Liver (tissue), 9 donors: ENCODE results near the gene LIPC. TPM values are rescaled to one million over a fixed set of nuclear protein-coding genes. Genes with fewer than 3 reads are reported as not detected.

ENCODE experiments used
- DNase-seq: peaks from one replicate; pipeline ENCODE4 v3.0.0-alpha.2; 2017; ENCODE audit warnings: low spot score
- H3K27ac ChIP-seq, 2 donors: one replicate each; pipeline ENCODE4 v1.7.0; 2013; ENCODE audit warnings: inconsistent platforms in 2 of 2, low read length in 2 of 2, control low read depth in 1 of 2, low read depth in 1 of 2, mild to moderate bottlenecking in 1 of 2
- H3K27me3 ChIP-seq, 4 donors: one replicate each; pipeline versions ENCODE4 v1.6.1 to v1.7.0; 2013; ENCODE audit warnings: low read length in 3 of 4, inconsistent platforms in 1 of 4, mild to moderate bottlenecking in 1 of 4, moderate library complexity in 1 of 4; ENCODE audit not compliant: control insufficient read depth in 4 of 4, insufficient read depth in 4 of 4
- H3K36me3 ChIP-seq, 4 donors: one replicate each; pipeline versions ENCODE4 v1.6.1 to v1.7.0; 2013; ENCODE audit warnings: low read length in 3 of 4, mild to moderate bottlenecking in 3 of 4, low read depth in 1 of 4, moderate library complexity in 1 of 4; ENCODE audit not compliant: control insufficient read depth in 4 of 4, insufficient read depth in 3 of 4
- H3K4me1 ChIP-seq, 4 donors: one replicate each; pipeline versions ENCODE4 v1.6.1 to v1.7.0; 2013; ENCODE audit warnings: low read length in 3 of 4, mild to moderate bottlenecking in 3 of 4, moderate library complexity in 1 of 4; ENCODE audit not compliant: control insufficient read depth in 4 of 4, insufficient read depth in 4 of 4
- H3K4me3 ChIP-seq, 3 donors: one replicate each; pipeline versions ENCODE4 v1.6.1 to v1.7.0; 2013; ENCODE audit warnings: low read length in 3 of 3, control low read depth in 1 of 3, low read depth in 1 of 3, mild to moderate bottlenecking in 1 of 3
- H3K9ac ChIP-seq, 2 donors: one replicate each; pipeline ENCODE4 v1.7.0; 2013; ENCODE audit warnings: low read length in 2 of 2, mild to moderate bottlenecking in 2 of 2, moderate library complexity in 2 of 2, control low read depth in 1 of 2, low read depth in 1 of 2
- H3K9me3 ChIP-seq, 4 donors: one replicate each; pipeline versions ENCODE4 v1.6.1 to v1.7.0; 2013; ENCODE audit warnings: low read length in 3 of 4; ENCODE audit not compliant: control insufficient read depth in 4 of 4
- ATF3 ChIP-seq: IDR thresholded peaks from 2 replicates; pipeline ENCODE4 v1.6.1; 2016; ENCODE audit warnings: antibody characterized with exemption
- CTCF ChIP-seq: fragments of 150-350 bp; IDR thresholded peaks from 2 replicates; pipeline ENCODE4 v1.5.1; 2017; ENCODE audit warnings: improper control_type of control experiment, low read depth, low read length; ENCODE audit not compliant: missing input control
- EGR1 ChIP-seq, 2 donors: IDR thresholded peaks; 2 replicates each; pipeline ENCODE4 v1.6.1; 2016 to 2018; ENCODE audit warnings: antibody characterized with exemption in 2 of 2, low read depth in 2 of 2
- FOXA1 ChIP-seq: IDR thresholded peaks from 2 replicates; pipeline ENCODE4 v1.6.1; 2016; ENCODE audit warnings: antibody characterized with exemption
- FOXA2 ChIP-seq: IDR thresholded peaks from 2 replicates; pipeline ENCODE4 v1.6.1; 2016; ENCODE audit warnings: antibody characterized with exemption
- GABPA ChIP-seq, 2 donors: IDR thresholded peaks in 1 of 2; conservative IDR thresholded peaks in 1 of 2; 2 replicates each; pipeline ENCODE4 v1.6.1; 2016; ENCODE audit warnings: antibody characterized with exemption in 2 of 2, mild to moderate bottlenecking in 1 of 2, moderate library complexity in 1 of 2
- HNF4A ChIP-seq, 2 donors: conservative IDR thresholded peaks; 2 replicates each; pipeline ENCODE4 v1.6.1; 2016; ENCODE audit warnings: antibody characterized with exemption in 2 of 2, mild to moderate bottlenecking in 2 of 2
- HNF4G ChIP-seq: IDR thresholded peaks from 2 replicates; pipeline ENCODE4 v1.6.1; 2016; ENCODE audit warnings: antibody characterized with exemption
- JUND ChIP-seq, 2 donors: IDR thresholded peaks; 2 replicates each; pipeline ENCODE4 v1.6.1; 2016; ENCODE audit warnings: antibody characterized with exemption in 2 of 2
- MAX ChIP-seq: IDR thresholded peaks from 2 replicates; pipeline ENCODE4 v1.6.1; 2016; ENCODE audit warnings: antibody characterized with exemption
- NR2F2 ChIP-seq: IDR thresholded peaks from 2 replicates; pipeline ENCODE4 v1.6.1; 2016; ENCODE audit warnings: antibody characterized with exemption
- RAD21 ChIP-seq, 2 donors: IDR thresholded peaks; 2 replicates each; pipeline ENCODE4 v1.6.1; 2016; ENCODE audit warnings: antibody characterized with exemption in 2 of 2, mild to moderate bottlenecking in 2 of 2
- REST ChIP-seq: IDR thresholded peaks from 2 replicates; pipeline ENCODE4 v1.6.1; 2016; ENCODE audit warnings: antibody characterized with exemption, mild to moderate bottlenecking
- RXRA ChIP-seq, 2 donors: IDR thresholded peaks; 2 replicates each; pipeline ENCODE4 v1.6.1; 2017 to 2018; ENCODE audit warnings: antibody characterized with exemption in 2 of 2, mild to moderate bottlenecking in 1 of 2
- SP1 ChIP-seq: IDR thresholded peaks from 2 replicates; pipeline ENCODE4 v1.6.1; 2018; ENCODE audit warnings: antibody characterized with exemption, mild to moderate bottlenecking
- TAF1 ChIP-seq: conservative IDR thresholded peaks from 2 replicates; pipeline ENCODE4 v1.6.1; 2016; ENCODE audit warnings: antibody characterized with exemption, mild to moderate bottlenecking
- YY1 ChIP-seq: IDR thresholded peaks from 2 replicates; pipeline ENCODE4 v1.6.1; 2016; ENCODE audit warnings: antibody characterized with exemption, mild to moderate bottlenecking
- ZBTB33 ChIP-seq: IDR thresholded peaks from 2 replicates; pipeline ENCODE4 v1.6.1; 2016; ENCODE audit warnings: antibody characterized with exemption
- WGBS: extraction: QIAGEN DNeasy Blood & Tissue Kit; methylation state at CpG from one replicate; pipeline ENCODE4 v1.1.7; 2013; 5-methylcytosine and 5-hydroxymethylcytosine counted together
- polyA plus RNA-seq, 2 donors: library from polyadenylated mRNA; stranded (reverse) in 1 of 2; unstranded in 1 of 2; fragments of 200-250 nt in 1 of 2; fragments of >200 nt in 1 of 2; fragmentation: Nextera tagmentation in 1 of 2; extraction: Ambion mirVana in 1 of 2; gene quantifications; one replicate each; pipeline versions ENCODE4 v1.2.1 to v1.2.3, GENCODE V29; 2013 to 2015
- total RNA-seq, 2 donors: library from RNA; depleted of rRNA; stranded (reverse); fragments of >200 nt; gene quantifications; one replicate each; pipeline ENCODE4 v1.2.3, GENCODE V29; 2014
- donor health status: healthy.
- donor health status: healthy.
- donor health status: healthy.
- donor health status: healthy.
- donor health status: healthy.

The LIPC gene
- total and polyA plus RNA-seq, 4 donors, result 60.1 to 268 (median 131) TPM

- H3K4me3 ChIP-seq, result no peak overlapping the region
- no peak overlapping the region for H3K9ac ChIP-seq
- DNase-seq, result peak; percentile 28
- peaks cover 2 to 5% (median 3%) of the 10 kb centered on the region in 4 donors for H3K4me1 ChIP-seq
- H3K9me3 ChIP-seq, result no peaks in the 10 kb centered on the region
- H3K27me3 ChIP-seq, result no peaks in the 10 kb centered on the region
- WGBS, result 73% methylated on average over 23 of the region's 23 CpGs
- peaks cover 0 to 21% (median 9%) of the 10 kb centered on the region in 4 donors for H3K36me3 ChIP-seq
- TF ChIP-seq TAF1, result no peak
- H3K27ac ChIP-seq, result no peak overlapping the region
Measured at GRCh38 chr15:58551764-58552504, 120.1 kb downstream of the LIPC start.

GRCh38 chr15:58552505-58553364 is 120.9 kb downstream of the LIPC start:
- Histone ChIP-seq H3K27me3 (no peaks in the 10 kb centered on the region), H3K27ac (no peak overlapping the region), H3K9me3 (no peaks in the 10 kb centered on the region), H3K4me1 (peaks cover 0 to 2% (median 0%) of the 10 kb centered on the region in 4 donors), H3K4me3 (no peak overlapping the region), H3K36me3 (peaks cover 0 to 21% (median 9%) of the 10 kb centered on the region in 4 donors), H3K9ac (no peak overlapping the region)
- WGBS, result 87% methylated on average over 24 of the region's 24 CpGs
- TF ChIP-seq ATF3 (no peak), CTCF (no peak), YY1 (no peak), RAD21 (IDR thresholded peaks at IDR 0.05) (no peak), TAF1 (no peak), NR2F2 (no peak), HNF4G (no peak), ZBTB33 (no peak), REST (no peak), FOXA1 (no peak), EGR1 (IDR thresholded peaks at IDR 0.05; ENCODE audit: low read depth in 2 of 2) (no peak), FOXA2 (no peak), SP1 (no peak), RXRA (IDR thresholded peaks at IDR 0.05) (no peak), JUND (IDR thresholded peaks at IDR 0.05) (no peak), HNF4A (conservative IDR thresholded peaks at IDR 0.05) (no peak), GABPA (IDR thresholded peaks at IDR 0.05 in 1 of 2, conservative IDR thresholded peaks at IDR 0.05 in 1 of 2) (no peak), MAX (no peak)
- DNase-seq, result no peak
